ENCODE measurements around the gene TIMP4. TPM values are rescaled to one million over a fixed set of nuclear protein-coding genes. Genes with fewer than 3 reads are reported as not detected.

TIMP4 gene
- total RNA-seq, 4 donors from 2014 or later, result 40.2 to 124 (median 48.4) TPM

GRCh38 chr3:12188681-12189287, 30.1 kb upstream of the TIMP4 start:
- Histone ChIP-seq H3K27me3 (no peaks in the 10 kb centered on the region), H3K4me3 (no peak overlapping the region), H3K36me3 (no peaks in the 10 kb centered on the region), H3K27ac (peak overlapping the region in 1 of 4 donors; percentile 65), H3K9me3 (no peaks in the 10 kb centered on the region), H3K4me1 (peaks cover 0 to 33% (median 27%) of the 10 kb centered on the region in 4 donors)
- no peak for DNase-seq (ENCODE audit: low spot score in 2 of 2)
- no peak for TF ChIP-seq POLR2A (IDR thresholded peaks at IDR 0.05)
- TF ChIP-seq CTCF (IDR thresholded peaks at IDR 0.05), result no peak
- TF ChIP-seq EP300 (IDR thresholded peaks at IDR 0.05), result no peak
- 61 to 70% methylated on average over 8 of the region's 8 CpGs for WGBS, 2 donors

GRCh38 chr3:12188328-12188648, 29.6 kb upstream of the TIMP4 start:
- H3K27ac ChIP-seq, result peak overlapping the region in 1 of 4 donors; percentile 65
- H3K4me3 ChIP-seq, result no peak overlapping the region
- no peaks in the 10 kb centered on the region for H3K27me3 ChIP-seq
- peaks cover 0 to 29% (median 24%) of the 10 kb centered on the region in 4 donors for H3K4me1 ChIP-seq
- WGBS, 2 donors, result 80 to 88% methylated on average over 4 of the region's 4 CpGs
- no peak for TF ChIP-seq CTCF (IDR thresholded peaks at IDR 0.05)
- TF ChIP-seq EP300 (IDR thresholded peaks at IDR 0.05), result no peak
- TF ChIP-seq POLR2A (IDR thresholded peaks at IDR 0.05), result no peak
- no peaks in the 10 kb centered on the region for H3K36me3 ChIP-seq
- no peak for DNase-seq (ENCODE audit: low spot score in 2 of 2)
- no peaks in the 10 kb centered on the region for H3K9me3 ChIP-seq

DNA sequence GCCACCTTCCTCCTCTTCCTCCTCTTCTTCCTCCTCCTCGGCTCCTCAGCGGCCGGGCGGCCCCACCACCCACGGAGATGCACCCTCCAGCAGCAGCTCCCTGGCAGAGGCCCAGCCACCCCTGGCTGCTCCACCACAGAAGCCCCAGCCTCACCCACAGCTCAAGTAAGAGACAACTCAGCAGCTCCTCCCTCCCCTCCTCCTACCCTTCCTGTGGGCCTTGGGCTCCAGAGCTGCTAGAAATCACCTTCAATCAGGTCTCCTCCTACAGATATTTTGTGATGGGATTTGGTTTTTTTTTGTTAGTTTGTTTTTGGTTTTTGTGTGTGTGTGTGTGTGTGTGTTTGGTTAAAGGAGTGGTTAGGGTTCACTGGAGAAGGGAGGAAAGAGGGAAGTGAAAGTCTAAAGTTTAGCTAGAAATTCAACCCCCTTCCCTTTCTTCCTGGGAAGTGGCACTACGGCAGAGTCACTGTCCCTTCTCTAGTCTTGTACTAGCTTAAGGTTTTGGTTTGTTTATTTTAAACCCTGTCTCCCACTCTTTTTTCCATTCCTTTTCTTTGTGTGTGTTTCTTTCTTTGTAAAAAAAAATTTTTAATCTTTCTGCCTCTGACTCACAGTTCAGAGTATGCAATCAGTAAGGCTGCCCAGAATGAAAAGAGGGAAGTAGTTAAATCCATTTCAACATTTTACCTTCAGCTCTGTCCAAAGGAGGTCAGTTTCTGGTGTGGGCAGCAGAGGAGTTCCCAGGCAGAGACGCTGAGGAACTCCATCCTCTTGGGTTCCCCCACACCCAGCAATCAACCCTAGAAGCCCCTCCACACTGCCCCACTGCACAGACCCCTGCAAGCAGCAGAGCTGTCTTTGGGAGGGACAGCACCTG, 29.0 kb upstream of the TIMP4 start:
- WGBS, 2 donors, result 20 to 22% methylated on average over 7 of the region's 7 CpGs
- Histone ChIP-seq H3K9me3 (no peaks in the 10 kb centered on the region), H3K27me3 (no peaks in the 10 kb centered on the region), H3K36me3 (no peaks in the 10 kb centered on the region), H3K4me3 (no peak overlapping the region), H3K27ac (peak overlapping the region in 1 of 4 donors; percentile 65), H3K4me1 (peaks cover 0 to 26% (median 19%) of the 10 kb centered on the region in 4 donors)
- no peak for DNase-seq (ENCODE audit: low spot score in 2 of 2)
- TF ChIP-seq EP300 (IDR thresholded peaks at IDR 0.05), result no peak
- no peak for TF ChIP-seq POLR2A (IDR thresholded peaks at IDR 0.05)
- no peak for TF ChIP-seq CTCF (IDR thresholded peaks at IDR 0.05)

DNA sequence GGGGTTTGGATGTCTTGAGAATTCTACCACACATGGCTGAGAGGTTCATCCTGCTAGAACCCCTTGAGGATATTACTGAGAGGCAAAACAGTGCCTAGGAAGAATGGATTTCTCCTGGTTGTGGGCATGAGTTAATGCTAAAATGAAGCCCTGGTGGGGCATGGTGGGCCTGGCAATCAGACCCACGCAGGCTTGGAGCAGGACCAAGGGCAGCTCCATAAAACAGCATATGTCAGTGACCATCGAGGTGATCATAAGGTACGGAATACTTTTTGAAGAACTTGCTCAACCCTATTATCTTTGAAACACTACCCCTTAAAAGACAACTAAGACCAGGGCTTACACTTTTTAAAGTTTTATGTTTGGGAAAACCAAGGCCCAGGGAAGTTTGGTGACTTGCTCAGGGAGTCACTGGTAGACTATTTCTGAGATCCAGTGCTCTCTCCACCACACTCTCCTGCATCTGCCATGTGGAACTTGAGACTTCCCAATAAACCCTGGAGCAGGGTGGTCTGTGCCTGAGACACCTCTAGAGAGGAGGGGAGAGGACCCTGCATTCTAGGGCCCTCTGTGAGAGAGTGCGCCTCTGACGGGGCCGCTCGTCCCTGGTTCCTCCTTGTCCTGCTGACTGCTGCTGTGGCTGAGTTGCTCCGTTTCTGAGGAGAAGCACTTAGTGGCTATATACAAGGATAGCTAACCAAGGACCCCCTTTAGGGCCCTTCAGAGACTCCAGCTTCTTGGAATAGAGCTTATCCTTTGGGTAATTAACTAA, 28.0 kb upstream of the TIMP4 start:
- Histone ChIP-seq H3K9me3 (no peaks in the 10 kb centered on the region), H3K4me1 (peaks cover 0 to 26% (median 17%) of the 10 kb centered on the region in 4 donors), H3K27ac (peak overlapping the region in 1 of 4 donors; percentile 65), H3K36me3 (no peaks in the 10 kb centered on the region), H3K4me3 (no peak overlapping the region), H3K27me3 (no peaks in the 10 kb centered on the region)
- no peak for TF ChIP-seq POLR2A (IDR thresholded peaks at IDR 0.05)
- TF ChIP-seq CTCF (IDR thresholded peaks at IDR 0.05), result no peak
- no peak for TF ChIP-seq EP300 (IDR thresholded peaks at IDR 0.05)
- 83 to 85% methylated on average over 8 of the region's 8 CpGs for WGBS, 2 donors
- DNase-seq (ENCODE audit: low spot score in 2 of 2), result no peak
